HG02642 (cell line): ENCODE measurements around the gene TRIM2.

ENCODE experiments used
- ATAC-seq: cut with Tn5 transposase; IDR thresholded peaks from one replicate; pipeline ENCODE4 v1.9.1; 2021; ENCODE audit warnings: mild to moderate bottlenecking; ENCODE audit not compliant: unreplicated experiment, poor library complexity

The TRIM2 gene

DNA sequence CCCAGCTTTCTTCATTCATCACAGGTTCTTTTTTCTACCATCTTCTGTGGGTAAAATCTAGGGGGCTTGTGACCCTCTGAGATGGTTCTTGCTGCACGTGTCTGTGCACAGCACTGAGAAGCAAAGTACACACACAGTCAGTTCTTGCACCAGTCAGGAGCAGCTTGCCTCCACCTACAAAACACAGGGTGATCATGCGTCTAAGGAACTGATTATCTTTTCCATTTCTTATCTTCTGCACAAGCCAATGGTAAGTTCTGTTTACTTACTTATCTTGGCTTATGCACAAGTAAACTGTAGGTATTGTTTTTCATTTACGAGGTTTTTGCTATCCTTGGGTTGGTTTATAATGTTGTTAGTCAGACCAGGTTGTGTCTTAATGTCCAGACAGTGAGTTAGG lies 40.7 kb downstream of the TRIM2 start:
- ATAC-seq: no peak

DNA sequence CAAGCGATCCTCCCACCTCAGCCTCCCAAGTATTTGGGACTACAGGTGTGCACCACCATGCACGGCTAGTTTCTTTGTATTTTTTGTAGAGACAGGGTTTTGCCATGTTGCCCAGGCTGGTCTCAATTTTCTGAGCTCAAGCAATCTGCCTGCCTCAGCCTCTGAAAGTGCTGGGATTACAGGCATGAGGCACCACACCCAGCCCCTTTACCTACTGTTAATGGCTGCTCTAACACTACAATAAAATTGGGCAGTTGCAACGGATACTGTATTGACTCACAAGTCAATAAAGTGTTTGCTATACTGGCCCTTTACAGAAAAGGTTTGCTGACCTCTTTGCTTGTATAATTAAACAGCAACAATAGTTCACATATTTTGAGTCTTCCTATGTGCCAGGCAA lies 41.5 kb downstream of the TRIM2 start:
- no peak for ATAC-seq

DNA sequence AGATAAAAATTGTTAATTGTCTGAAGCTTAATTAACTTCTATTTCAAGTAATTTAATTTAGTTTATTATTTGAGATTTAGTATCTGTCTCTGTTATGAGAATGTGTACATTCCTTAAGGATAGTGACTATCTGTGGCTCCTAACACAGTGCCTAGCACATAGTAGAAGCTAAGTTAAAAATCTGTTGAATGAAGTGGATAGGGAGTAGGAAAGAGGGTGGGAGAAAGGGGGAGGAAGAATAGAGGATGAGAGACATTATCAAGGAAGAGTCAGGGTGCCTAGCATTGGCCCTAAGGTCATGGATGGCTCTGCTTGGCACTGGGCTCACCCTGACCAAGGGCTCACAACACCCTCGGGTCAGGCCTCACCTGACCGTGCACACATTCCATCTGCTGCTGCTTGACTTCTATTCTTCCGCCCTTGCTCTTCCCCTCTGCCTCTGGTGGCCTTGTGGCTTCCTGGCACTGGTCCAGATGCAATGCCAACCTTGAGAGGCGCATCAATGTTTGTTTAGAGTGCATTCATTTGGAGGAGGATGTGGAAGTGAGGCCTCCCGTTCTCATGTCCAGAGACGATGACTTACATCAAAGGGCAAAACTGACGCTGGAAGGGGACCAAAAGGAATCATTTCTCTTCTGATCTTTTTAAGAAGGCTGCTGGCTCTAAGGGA lies 42.3 kb downstream of the TRIM2 start:
- ATAC-seq: no peak

DNA sequence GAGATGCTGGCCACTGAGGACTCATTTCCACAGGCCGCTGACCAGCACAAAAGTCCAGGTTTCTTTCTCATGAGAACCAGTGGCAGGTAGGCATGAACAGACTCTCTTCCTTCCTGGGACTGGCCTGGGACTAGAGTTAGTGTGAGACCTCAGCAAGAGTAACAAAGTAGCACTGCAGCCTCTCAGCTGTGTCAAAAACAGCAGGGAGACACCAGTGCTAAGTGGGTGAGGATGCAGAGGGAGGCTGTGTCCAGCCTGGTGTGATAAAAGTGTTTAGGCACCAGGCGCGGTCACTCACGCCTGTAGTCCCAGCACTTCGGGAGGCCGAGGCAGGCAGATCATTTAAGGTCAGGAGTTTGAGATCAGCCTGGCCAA lies 42.9 kb downstream of the TRIM2 start:
- ATAC-seq: no peak

DNA sequence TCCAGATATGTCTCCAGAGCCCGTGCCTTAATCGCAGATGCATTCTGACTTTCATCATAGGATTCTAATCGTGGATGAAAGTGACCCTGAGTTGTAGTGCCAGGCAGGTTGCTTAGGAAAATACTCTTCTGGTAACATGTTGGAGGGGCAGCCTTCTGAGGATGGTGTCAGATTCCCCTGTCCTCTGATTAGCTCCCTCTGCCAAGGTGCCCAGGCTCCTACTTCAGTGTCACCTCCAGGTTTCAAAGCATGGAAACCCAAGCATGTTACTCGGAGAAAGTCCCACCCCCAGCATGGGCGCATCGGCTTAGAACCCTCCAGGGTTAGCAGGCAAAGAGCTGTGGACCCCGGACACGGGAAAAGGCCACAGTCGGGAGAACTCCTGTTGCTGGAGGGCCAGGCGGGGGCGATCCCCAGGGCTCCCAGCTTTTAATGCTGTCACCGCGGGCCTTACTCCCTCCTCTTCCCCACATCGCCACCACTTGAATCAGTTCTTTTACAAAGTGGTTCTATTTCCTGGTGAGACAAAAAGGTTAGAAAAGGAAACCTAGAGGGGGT lies 44.5 kb downstream of the TRIM2 start:
- no peak for ATAC-seq

DNA sequence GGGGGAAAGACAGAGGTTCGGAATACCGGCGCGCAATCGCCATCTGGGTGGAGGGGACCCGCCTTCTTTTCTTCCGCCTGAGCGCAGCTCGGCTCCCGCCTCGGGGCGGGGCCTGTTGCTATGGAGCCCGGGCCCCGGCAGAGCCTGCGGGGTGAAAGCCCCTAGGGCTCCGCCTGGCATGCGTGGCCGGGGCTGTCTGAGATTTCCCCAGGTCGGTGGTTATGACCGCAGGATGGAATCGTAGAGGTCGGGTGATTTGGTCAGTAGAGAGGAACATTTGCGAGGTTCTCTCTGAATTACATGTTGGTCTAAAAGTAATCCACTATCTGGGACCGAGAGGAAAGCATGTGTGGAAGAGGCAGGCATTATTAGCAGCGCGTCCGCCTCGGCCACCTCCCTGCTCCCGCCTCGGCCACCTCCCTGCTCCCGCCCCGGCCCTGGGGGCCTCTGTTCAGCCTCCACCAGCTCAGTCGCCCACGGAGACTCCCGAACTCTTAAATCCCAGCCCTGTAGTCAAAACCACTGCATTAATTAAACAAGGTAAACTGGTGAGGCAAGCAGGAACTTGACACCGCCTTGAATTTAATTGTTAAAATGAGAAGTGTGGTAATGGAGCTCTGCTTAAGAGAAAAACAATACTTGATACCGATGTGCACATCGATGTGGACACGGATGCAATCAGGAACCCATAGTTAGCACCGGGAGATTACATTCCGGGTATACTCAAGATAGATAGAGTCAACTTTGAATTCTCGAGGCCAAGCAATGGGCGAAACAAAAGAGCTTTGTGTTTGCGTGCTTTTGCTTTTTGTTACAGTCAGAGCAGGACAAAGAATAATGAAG lies 45.2 kb downstream of the TRIM2 start:
- ATAC-seq: peak; percentile 99

DNA sequence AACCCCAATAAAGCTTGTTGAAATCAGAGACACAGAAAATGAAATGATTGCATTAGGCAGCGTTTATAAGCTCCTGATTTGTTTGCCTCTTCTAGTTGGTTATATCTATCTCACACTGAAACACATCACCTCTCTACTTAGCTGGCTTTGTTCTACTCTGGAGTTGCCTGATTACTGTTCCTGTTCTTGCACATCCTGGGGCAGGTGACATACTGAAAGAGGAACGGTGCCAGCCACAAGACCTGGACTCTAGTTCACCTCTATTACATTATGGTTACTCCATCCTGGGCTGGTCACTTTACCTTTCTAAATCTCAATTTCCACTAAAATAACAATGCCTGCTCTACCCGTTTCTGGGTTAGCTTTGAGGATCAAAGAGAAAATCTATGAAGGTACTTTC lies 47.9 kb downstream of the TRIM2 start:
- ATAC-seq: no peak

DNA sequence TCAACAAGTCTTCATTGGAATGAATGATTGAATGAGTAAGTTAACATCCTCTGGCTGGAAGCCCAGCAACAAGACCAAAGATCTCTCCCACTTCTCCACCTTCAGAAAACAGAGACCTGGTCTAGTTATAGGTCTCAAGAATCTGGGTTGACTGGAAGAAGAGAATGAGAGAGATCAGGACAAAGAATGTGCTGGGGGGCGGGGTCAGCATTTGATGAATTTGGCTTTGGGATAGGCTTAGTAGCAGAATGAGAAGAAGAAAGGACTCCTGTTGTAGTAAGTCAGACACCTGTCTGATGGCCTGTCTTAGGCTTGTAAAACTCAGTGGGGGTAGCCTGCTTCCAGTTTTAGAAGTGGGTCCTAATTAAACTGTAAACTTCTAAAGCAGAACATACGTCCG lies 51.0 kb downstream of the TRIM2 start:
- no peak for ATAC-seq

DNA sequence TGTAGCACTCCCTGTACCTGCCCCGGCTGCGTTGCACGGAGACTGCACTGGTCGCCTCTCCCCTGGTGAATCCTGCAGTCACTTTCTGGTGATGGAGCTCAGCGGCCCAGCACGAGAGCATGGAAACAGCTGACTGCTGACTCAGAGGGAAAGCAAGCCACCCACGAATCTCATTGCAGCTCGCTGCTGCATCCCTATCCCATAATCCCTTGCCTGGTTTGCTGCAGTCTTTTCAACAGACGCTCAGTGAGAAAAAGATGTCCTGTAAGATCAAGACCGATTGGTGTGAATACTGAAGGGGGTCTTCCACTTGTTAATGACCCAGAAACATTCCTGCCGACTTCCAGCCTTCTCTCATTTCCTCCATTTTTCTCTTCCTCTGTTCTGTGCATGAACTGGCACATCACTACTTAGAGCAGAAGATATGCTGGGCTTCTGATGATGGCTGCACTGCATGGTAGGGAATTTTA lies 52.9 kb downstream of the TRIM2 start:
- ATAC-seq: peak; percentile 84

DNA sequence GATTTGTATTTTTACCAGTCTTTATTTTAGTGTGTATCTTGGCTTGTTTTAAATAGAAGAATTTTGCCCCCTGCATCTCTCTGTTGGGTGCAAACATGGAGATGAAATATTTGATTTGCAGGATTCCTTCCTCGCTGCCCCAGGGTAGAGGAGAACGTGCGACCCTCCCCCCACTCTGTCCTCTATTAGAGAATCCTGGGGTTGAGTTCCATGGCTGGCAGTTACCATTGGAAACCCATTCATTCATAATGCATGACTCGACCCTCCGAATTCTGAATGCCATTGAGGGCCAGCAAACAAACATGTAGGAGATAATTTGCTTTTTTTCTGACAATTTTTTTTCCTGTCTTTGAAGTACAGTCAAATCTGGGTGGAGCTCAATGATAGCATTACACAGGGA lies 53.7 kb downstream of the TRIM2 start:
- no peak for ATAC-seq

DNA sequence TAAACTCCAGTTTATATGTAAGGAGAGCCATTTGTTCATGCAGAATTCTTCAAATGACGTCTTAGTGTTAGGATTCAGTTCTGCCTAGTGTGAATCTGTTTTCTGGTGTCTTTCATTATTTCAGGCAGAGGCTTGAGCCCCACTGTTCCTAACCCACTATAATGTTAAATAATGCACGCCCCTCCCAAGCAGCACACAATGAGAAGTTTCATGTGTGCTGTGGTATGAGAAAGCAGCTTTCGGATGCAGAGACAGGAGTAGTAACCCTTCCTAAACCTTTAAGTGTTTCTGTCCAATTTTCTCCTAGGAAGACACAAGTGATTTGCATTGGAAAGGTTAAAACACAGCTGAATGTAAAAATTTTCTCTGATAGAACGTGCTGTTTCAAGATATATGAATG lies 54.5 kb downstream of the TRIM2 start:
- no peak for ATAC-seq

DNA sequence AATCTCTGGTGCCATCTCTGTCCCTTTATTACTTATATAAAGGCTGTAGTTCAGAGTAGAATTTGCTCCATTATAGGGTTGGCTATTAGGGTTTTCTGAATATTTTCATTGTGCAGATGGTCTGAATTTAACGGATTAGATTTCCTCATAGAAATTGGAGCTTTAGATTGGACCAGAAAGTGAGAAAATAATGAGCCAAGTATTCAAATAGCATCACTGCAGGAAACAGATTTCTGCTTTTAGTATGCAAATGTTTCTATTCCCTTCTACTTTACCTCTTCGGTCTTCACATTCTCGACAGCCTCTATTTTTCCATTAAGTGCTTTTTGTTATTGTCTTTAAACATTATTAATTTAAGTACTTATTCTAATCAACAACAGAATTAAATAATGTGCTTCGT lies 55.4 kb downstream of the TRIM2 start:
- no peak for ATAC-seq

DNA sequence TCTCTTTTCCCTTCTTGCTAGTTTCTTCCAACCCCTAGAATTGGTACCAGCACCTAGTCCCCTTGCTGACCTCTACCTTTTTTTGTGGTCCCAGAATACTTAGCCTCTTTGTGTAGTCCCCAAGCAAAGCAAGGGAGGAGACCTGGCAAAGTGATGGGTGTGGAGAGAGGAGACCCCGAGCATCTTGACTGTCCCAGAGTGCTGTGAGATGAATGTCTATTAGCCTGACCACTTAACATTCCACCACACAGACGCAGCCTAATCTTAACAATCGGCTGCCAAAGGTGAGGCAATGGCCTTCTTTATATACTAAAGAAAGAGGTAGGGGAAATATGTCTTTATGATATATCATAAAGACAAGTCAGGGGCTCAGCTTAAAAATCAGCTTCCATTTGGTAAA lies 55.9 kb downstream of the TRIM2 start:
- no peak for ATAC-seq

DNA sequence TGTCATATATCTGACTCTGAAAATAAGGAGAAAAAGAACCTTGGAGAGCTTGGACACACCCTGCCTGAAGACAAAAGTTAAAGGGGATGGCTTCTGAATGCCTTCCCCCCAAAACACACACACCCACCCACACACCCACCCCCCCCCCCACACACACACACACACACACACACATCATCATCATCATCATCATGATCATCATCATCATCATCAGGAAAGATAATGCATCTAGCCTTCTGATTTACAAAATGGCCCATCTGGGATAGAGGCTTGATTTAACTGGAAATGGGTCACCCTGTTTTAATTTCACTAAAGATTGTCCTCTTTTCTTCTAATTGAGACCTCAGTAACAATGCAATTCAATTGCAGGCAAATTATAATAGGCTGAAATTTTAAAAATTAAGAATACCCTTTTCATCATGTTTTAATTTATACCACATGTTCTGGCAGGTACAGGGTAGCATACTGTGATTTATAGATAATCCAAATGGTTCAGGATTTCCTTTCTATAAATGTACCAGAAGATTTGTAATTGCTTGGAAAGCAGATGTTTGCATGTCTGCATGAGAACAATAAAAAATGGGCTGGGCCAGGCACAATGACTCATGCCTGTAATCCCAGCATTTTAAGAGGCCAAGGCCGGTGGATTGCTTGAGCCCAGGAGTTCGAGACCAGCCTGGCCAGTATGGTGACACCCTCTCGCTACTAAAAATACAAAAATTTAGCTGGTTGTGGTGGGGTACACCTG lies 56.5 kb downstream of the TRIM2 start:
- ATAC-seq: no peak

DNA sequence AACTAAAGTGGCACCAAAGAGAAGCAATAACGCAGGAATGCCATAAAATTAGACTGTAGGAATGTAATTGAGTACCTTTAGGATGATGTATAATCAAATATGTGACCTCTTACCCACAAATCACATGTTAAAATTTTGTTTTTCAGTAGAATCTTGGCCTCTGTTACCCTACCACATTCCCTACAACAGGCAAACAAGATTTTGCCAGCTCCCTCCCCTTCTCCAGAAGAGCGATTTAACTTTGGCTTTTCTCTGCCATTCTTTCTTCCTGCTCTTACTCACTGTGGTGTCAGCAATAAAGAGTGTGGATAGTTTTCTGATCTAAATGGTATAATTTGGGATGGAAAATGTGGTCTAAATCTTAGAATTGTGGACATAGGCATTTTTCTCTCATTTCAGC lies 57.2 kb downstream of the TRIM2 start:
- no peak for ATAC-seq

DNA sequence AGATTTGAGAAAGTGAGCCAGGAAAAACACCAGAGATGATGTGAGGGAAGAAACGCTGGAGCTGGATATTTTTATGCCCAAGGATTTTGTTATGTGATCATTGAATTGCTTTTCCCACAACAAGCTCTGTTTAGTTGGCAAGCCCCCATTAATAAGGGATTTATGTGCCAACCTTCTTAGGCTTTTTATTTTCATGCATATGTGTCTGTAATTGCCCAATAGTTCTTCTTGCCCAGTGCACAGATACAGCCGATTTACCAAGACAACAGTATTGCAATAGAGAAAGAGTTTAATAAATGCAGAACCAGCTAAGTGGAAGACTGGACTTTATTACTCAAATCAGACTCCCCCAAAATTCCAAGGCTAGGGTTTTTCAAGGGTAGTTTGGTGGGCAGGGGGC lies 57.7 kb downstream of the TRIM2 start:
- no peak for ATAC-seq

DNA sequence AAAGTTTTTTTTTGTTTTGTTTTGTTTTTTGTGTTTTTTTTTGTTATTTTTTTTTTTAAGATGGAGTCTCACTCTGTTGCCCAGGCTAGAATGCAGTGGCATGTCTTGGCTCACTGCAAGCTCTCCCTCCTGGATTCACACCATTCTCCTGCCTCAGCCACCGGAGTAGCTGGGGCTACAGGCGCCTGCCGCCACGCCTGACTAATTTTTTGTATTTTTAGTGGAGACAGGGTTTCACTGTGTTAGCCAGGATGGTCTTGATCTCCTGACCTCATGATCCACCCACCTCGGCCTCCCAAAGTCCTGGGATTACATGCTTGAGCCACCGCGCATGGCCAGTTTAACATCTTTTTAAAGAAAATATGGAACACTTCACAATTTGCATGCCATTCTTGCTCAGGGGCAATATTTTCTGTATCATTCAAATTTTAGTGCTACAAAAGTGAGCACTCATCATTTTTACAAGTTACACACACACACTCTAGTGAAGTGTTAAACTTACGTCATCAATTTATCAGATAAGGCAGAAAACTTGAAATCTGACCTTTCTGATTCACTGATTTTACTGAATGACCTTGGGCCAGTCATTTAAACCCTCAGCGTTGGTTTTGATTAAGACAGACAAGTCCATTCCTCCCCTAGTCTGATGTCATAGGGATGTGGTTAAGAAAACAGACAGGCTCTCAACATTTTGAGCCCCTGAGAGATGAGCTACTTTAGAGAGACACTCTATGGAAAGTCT lies 61.2 kb downstream of the TRIM2 start:
- ATAC-seq: no peak

DNA sequence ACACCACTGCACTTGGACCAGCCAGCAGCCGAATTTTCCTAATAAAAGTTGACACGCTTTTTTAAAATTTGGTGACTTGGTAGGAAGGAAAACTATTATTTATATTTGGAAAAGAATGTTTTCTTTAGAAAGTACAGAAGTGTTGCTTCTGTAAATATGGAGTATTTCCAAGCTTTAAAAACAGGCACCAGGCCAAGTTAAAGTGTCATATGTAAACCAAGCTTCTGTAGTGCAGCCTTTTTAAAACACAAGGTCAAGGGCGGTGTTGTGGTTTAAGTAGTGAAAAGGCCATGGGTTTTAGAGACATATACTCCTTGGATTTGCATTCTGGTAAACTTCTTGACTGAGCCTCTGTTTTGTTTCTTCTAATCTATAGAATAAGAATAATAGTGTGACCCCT lies 62.7 kb downstream of the TRIM2 start:
- no peak for ATAC-seq

DNA sequence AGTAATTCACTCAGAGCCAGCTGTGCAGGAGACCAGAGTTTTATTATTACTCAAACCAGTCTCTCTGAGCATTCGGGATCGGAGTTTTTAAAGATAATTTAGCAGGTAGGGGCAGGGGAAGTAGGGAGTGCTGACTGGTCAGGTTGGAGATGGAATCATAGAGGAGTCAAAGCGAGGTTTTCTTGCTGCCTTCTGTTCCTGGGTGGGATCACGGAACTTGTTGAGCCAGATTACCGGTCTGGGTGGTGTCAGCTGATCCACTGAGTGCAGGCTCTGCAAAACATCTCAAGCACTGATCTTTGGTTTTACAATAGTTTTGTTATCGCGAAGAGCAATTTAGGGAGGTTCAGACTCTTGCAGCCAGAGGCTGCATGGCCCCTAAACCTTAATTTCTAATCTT lies 63.6 kb downstream of the TRIM2 start:
- ATAC-seq: no peak

DNA sequence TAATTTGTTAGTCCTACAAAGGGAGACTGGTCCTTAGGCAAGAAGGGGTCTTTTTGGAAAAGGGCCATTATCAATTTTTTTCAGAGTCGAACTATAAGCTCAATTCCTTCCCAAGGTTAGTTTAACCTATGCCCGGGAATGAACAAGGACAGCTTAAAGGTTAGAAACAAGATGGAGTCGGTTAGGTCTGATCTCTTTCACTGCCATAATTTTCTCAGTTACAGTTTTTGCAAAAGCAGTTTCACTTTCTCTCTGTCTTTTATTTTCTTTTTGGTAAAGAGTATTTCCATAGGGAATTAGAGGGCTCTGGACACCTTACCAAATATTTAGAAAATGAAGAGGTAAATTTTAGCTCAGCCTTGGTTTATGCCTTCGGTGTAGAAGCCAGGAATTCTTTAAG lies 64.1 kb downstream of the TRIM2 start:
- no peak for ATAC-seq
